Measurements from ENCODE around the gene OR4Q3. TPM values are rescaled to one million over a fixed set of nuclear protein-coding genes. Genes with fewer than 3 reads are reported as not detected.
"Not testable (repeated sequence)": the region's sequence is repeated elsewhere in the genome, so short reads cannot be mapped to it uniquely, and the experiment has no call there.

OR4Q3 gene
- total RNA-seq, 2 experiments from 2014 or later, result not detected

DNA sequence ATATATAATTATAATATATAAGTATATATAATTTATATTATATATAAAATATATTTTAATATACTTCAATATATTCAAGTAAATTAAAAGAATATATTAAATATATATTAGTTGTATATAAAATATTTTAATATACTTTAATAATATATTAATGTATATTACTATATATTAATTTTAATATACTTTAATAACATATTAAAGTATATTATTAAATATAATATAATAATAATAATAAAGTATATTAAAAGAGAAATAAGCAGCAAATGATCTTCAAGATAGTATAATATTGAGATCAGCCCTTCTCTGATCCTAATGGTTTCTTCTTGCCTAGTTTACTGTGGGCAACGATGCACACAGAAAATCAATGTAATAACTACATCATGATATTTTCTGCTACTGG, 32.2 kb downstream of the OR4Q3 start:
- TF ChIP-seq, protein P1, sequence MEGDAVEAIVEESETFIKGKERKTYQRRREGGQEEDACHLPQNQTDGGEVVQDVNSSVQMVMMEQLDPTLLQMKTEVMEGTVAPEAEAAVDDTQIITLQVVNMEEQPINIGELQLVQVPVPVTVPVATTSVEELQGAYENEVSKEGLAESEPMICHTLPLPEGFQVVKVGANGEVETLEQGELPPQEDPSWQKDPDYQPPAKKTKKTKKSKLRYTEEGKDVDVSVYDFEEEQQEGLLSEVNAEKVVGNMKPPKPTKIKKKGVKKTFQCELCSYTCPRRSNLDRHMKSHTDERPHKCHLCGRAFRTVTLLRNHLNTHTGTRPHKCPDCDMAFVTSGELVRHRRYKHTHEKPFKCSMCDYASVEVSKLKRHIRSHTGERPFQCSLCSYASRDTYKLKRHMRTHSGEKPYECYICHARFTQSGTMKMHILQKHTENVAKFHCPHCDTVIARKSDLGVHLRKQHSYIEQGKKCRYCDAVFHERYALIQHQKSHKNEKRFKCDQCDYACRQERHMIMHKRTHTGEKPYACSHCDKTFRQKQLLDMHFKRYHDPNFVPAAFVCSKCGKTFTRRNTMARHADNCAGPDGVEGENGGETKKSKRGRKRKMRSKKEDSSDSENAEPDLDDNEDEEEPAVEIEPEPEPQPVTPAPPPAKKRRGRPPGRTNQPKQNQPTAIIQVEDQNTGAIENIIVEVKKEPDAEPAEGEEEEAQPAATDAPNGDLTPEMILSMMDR (IDR thresholded peaks at IDR 0.05), result no peak
- Histone ChIP-seq H3K27me3 (ENCODE audit: control insufficient read depth in 1 of 2, insufficient read depth in 2 of 2, low read length in 2 of 2) (no peaks in the 10 kb centered on the region), H3K9me3 (ENCODE audit: control insufficient read depth in 1 of 2, insufficient read depth in 1 of 2, low read length in 2 of 2) (peaks cover 10 to 11% of the 10 kb centered on the region in 2 experiments), H3K4me1 (ENCODE audit: insufficient read depth, low read length) (no peaks in the 10 kb centered on the region), H3K27ac (ENCODE audit: low read depth in 1 of 2, low read length in 2 of 2) (no peak overlapping the region), H3K4me3 (ENCODE audit: low read length) (no peak overlapping the region), H3K36me3 (ENCODE audit: insufficient read depth, low read length) (no peaks in the 10 kb centered on the region)
- ATAC-seq (ENCODE audit: poor library complexity), result no peak
- Mint-ChIP-seq H3K9me3 (peaks cover 2% of the 10 kb centered on the region), H3K4me3 (no peak overlapping the region), H3K4me1 (ENCODE audit: low read depth) (no peaks in the 10 kb centered on the region), H3K36me3 (ENCODE audit: low read depth) (no peaks in the 10 kb centered on the region), H3K27ac (no peak overlapping the region), H3K27me3 (peaks cover 18% of the 10 kb centered on the region)
- DNase-seq, result no peak
- intact Hi-C loops (cut with DNase I, micrococcal nuclease), result no loop called here
- ChIA-PET CTCF (no interaction called here), POLR2A (no interaction called here)

DNA sequence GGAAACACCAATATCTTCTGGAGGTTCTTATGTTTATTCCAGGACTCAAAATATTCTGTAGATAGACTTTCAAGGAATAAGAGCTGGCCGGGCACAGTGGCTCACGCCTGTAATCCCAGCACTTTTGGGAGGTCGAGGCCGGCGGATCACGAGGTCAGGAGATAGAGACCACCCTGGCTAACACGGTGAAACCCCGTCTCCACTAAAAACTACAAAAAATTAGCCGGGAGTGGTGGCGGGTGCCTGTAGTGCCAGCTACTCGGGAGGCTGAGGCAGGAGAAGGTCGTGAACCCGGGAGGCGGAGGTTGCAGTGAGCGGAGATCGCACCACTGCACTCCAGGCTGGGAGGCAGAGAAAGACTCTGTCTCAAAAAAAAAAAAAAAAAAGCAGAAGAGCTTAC, 42.5 kb downstream of the OR4Q3 start:
- DNase-seq; H3K36me3 ChIP-seq (ENCODE audit: insufficient read depth, low read length); intact Hi-C loops (cut with DNase I, micrococcal nuclease); H3K9me3 ChIP-seq (ENCODE audit: control insufficient read depth in 1 of 2, insufficient read depth in 1 of 2, low read length in 2 of 2); H3K4me3 ChIP-seq (ENCODE audit: low read length); CTCF ChIA-PET; H3K36me3 Mint-ChIP-seq (ENCODE audit: low read depth); H3K4me1 Mint-ChIP-seq (ENCODE audit: low read depth); H3K4me1 ChIP-seq (ENCODE audit: insufficient read depth, low read length); H3K4me3 Mint-ChIP-seq; POLR2A ChIA-PET; H3K27me3 Mint-ChIP-seq; ATAC-seq (ENCODE audit: poor library complexity); H3K9me3 Mint-ChIP-seq; H3K27me3 ChIP-seq (ENCODE audit: control insufficient read depth in 1 of 2, insufficient read depth in 2 of 2, low read length in 2 of 2); H3K27ac Mint-ChIP-seq; H3K27ac ChIP-seq (ENCODE audit: low read depth in 1 of 2, low read length in 2 of 2): not testable (repeated sequence)

DNA sequence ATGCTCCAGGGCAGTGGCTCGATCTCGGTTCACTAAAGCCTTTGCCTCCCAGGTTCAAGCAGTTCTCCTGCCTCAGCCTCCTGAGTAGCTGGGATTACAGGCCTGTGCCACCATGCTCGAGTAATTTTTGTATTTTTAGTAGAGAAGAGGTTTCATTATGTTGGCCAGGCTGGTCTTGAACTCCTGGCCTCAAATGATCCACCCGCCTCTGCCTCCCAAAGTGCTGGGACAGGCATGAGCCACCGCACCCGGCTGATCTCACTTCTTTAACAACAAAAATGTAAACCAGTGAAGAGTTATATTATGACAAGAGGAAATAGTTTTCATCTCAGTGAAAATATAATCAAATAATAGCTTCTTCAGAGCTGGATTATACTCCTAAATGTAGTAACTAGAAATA, 43.9 kb downstream of the OR4Q3 start:
- H3K9me3 ChIP-seq (ENCODE audit: control insufficient read depth in 1 of 2, insufficient read depth in 1 of 2, low read length in 2 of 2); H3K4me1 Mint-ChIP-seq (ENCODE audit: low read depth); H3K4me3 Mint-ChIP-seq; H3K27me3 ChIP-seq (ENCODE audit: control insufficient read depth in 1 of 2, insufficient read depth in 2 of 2, low read length in 2 of 2); CTCF ChIA-PET; ATAC-seq (ENCODE audit: poor library complexity); DNase-seq; H3K27ac ChIP-seq (ENCODE audit: low read depth in 1 of 2, low read length in 2 of 2); H3K9me3 Mint-ChIP-seq; H3K4me1 ChIP-seq (ENCODE audit: insufficient read depth, low read length); intact Hi-C loops (cut with DNase I, micrococcal nuclease); H3K36me3 ChIP-seq (ENCODE audit: insufficient read depth, low read length); H3K4me3 ChIP-seq (ENCODE audit: low read length); POLR2A ChIA-PET; H3K27me3 Mint-ChIP-seq; H3K27ac Mint-ChIP-seq; H3K36me3 Mint-ChIP-seq (ENCODE audit: low read depth): not testable (repeated sequence)

DNA sequence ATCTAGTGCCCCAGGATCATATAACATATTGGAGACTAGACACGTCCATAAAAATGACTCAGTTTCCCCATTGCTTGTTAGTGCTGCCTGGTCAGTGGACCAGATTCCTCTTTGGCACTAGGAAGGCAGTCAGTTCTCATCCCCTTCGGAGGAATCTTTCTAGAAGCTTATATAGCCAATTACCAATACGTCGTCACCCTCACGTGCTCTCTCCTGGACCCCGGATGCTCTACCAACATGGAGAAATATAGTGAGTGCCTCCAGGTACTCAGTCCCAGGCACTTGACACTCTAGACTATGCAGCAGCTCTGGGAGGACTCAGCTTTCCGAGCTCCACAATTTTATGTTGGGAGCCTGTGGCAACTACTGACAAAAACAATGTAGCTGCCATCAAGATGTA, 44.8 kb downstream of the OR4Q3 start:
- ATAC-seq (ENCODE audit: poor library complexity); H3K36me3 Mint-ChIP-seq (ENCODE audit: low read depth); H3K4me1 ChIP-seq (ENCODE audit: insufficient read depth, low read length); H3K27me3 ChIP-seq (ENCODE audit: control insufficient read depth in 1 of 2, insufficient read depth in 2 of 2, low read length in 2 of 2); H3K27ac ChIP-seq (ENCODE audit: low read depth in 1 of 2, low read length in 2 of 2); H3K4me3 Mint-ChIP-seq; CTCF ChIA-PET; H3K9me3 ChIP-seq (ENCODE audit: control insufficient read depth in 1 of 2, insufficient read depth in 1 of 2, low read length in 2 of 2); H3K4me3 ChIP-seq (ENCODE audit: low read length); DNase-seq; intact Hi-C loops (cut with DNase I, micrococcal nuclease); H3K4me1 Mint-ChIP-seq (ENCODE audit: low read depth); H3K9me3 Mint-ChIP-seq; POLR2A ChIA-PET; H3K27ac Mint-ChIP-seq; H3K36me3 ChIP-seq (ENCODE audit: insufficient read depth, low read length); H3K27me3 Mint-ChIP-seq: not testable (repeated sequence)

DNA sequence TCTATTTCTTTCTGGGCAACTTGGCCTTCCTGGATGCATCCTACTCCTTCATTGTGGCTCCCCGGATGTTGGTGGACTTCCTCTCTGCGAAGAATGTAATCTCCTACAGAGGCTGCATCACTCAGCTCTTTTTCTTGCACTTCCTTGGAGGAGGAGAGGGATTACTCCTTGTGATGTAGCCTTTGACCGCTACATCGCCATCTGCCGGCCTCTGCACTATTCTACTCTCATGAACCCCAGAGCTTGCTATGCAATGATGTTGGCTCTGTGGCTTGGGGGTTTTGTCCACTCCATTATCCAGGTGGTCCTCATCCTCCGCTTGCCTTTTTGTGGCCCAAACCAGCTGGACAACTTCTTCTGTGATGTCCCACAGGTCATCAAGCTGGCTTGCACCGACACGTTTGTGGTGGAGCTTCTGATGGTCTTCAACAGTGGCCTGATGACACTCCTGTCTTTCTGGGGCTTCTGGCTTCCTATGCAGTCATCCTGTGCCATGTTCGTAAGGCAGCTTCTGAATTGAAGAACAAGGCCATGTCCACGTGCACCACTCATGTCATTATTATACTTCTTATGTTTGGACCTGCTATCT, 53.2 kb downstream of the OR4Q3 start:
- H3K4me1 Mint-ChIP-seq (ENCODE audit: low read depth); H3K9me3 Mint-ChIP-seq; H3K4me3 Mint-ChIP-seq; H3K4me3 ChIP-seq (ENCODE audit: low read length); ATAC-seq (ENCODE audit: poor library complexity); CTCF ChIA-PET; H3K36me3 Mint-ChIP-seq (ENCODE audit: low read depth); H3K27ac ChIP-seq (ENCODE audit: low read depth in 1 of 2, low read length in 2 of 2); DNase-seq; POLR2A ChIA-PET; H3K27ac Mint-ChIP-seq; intact Hi-C loops (cut with DNase I, micrococcal nuclease); H3K27me3 ChIP-seq (ENCODE audit: control insufficient read depth in 1 of 2, insufficient read depth in 2 of 2, low read length in 2 of 2); H3K36me3 ChIP-seq (ENCODE audit: insufficient read depth, low read length); H3K27me3 Mint-ChIP-seq; H3K4me1 ChIP-seq (ENCODE audit: insufficient read depth, low read length): not testable (repeated sequence)
- H3K9me3 ChIP-seq (ENCODE audit: control insufficient read depth in 1 of 2, insufficient read depth in 1 of 2, low read length in 2 of 2), result peaks cover 0 to 17% of the 10 kb centered on the region in 2 experiments

Other genes with a start within 250 kb of the OR4Q3 start
- not detected for gene OR11H2, start 29.7 kb upstream of the OR4Q3 start, total RNA-seq
- gene OR4M1, start 29.9 kb downstream of the OR4Q3 start, total RNA-seq, result not detected
- not detected for gene OR4N2, start 60.2 kb downstream of the OR4Q3 start, total RNA-seq
- not detected for gene OR4K2, start 131.6 kb downstream of the OR4Q3 start, total RNA-seq
- gene OR4K5, start 177.0 kb downstream of the OR4Q3 start, total RNA-seq, result not detected
- gene OR4K1, start 187.3 kb downstream of the OR4Q3 start, total RNA-seq, result not detected
- not detected for gene OR4K15, start 232.0 kb downstream of the OR4Q3 start, total RNA-seq